Hepatocyte (in vitro differentiated cells): ENCODE results near the gene PLD5. TPM values are rescaled to one million over a fixed set of nuclear protein-coding genes. Genes with fewer than 3 reads are reported as not detected.

ENCODE experiments used
- DNase-seq: peaks from one replicate; pipeline ENCODE4 v3.0.0-alpha.2; 2016; ENCODE audit warnings: low spot score
- H2AFZ ChIP-seq: fragments of 200-600 bp; sonication (generic); 2 replicates; pipeline ENCODE4 v1.6.0; 2016; ENCODE audit warnings: antibody characterized with exemption, mild to moderate bottlenecking
- H3K27ac ChIP-seq: fragments of 200-600 bp; sonication (generic); 2 replicates; pipeline ENCODE4 v1.5.1; 2016; ENCODE audit warnings: mild to moderate bottlenecking
- H3K27me3 ChIP-seq: fragments of 200-600 bp; sonication (generic); 2 replicates; pipeline ENCODE4 v1.6.1; 2016
- H3K36me3 ChIP-seq: fragments of 200-600 bp; sonication (generic); replicated peaks from 2 replicates; pipeline ENCODE4 v1.5.1; 2016; ENCODE audit warnings: low read depth; ENCODE audit not compliant: insufficient read depth
- H3K4me1 ChIP-seq: fragments of 200-600 bp; sonication (generic); 2 replicates; pipeline ENCODE4 v1.5.1; 2016; ENCODE audit warnings: mild to moderate bottlenecking, moderate library complexity; ENCODE audit not compliant: insufficient read depth
- H3K4me2 ChIP-seq: fragments of 200-600 bp; sonication (generic); 2 replicates; pipeline ENCODE4 v1.6.0; 2016
- H3K4me3 ChIP-seq: fragments of 200-600 bp; sonication (generic); 2 replicates; pipeline ENCODE4 v1.5.1; 2016; ENCODE audit warnings: mild to moderate bottlenecking
- H3K79me2 ChIP-seq: fragments of 200-600 bp; sonication (generic); 2 replicates; pipeline ENCODE4 v1.6.0; 2017; ENCODE audit warnings: mild to moderate bottlenecking
- H3K9me2 ChIP-seq: fragments of 200-600 bp; sonication (generic); replicated peaks from 2 replicates; pipeline ENCODE4 v1.6.0; 2017; ENCODE audit warnings: mild to moderate bottlenecking; ENCODE audit not compliant: insufficient read depth
- H3K9me3 ChIP-seq: fragments of 200-600 bp; sonication (generic); 2 replicates; pipeline ENCODE4 v1.5.1; 2016; ENCODE audit warnings: low read depth, mild to moderate bottlenecking
- H4K20me1 ChIP-seq: fragments of 200-600 bp; sonication (generic); 2 replicates; pipeline ENCODE4 v1.6.0; 2016; ENCODE audit warnings: mild to moderate bottlenecking; ENCODE audit not compliant: insufficient read depth, poor library complexity, severe bottlenecking
- CTCF ChIP-seq: fragments of 200-600 bp; sonication (generic); IDR thresholded peaks from 2 replicates; pipeline ENCODE4 v1.5.1; 2016; ENCODE audit warnings: antibody characterized with exemption, mild to moderate bottlenecking; ENCODE audit not compliant: poor library complexity
- EZH2 ChIP-seq: fragments of 200-600 bp; sonication (generic); IDR thresholded peaks from 2 replicates; pipeline ENCODE4 v1.6.1; 2016; ENCODE audit warnings: antibody characterized with exemption, mild to moderate bottlenecking, borderline replicate concordance
- EZH2phosphoT487 ChIP-seq: fragments of 200-600 bp; sonication (generic); IDR thresholded peaks from one replicate; pipeline ENCODE4 v1.6.1; 2018; ENCODE audit warnings: antibody characterized with exemption, mild to moderate bottlenecking, low read depth, moderate library complexity; ENCODE audit not compliant: unreplicated experiment, severe bottlenecking
- WGBS: methylation state at CpG from one replicate; pipeline ENCODE4 v1.1.6; 2016; ENCODE audit warnings: low lambda C conversion rate; ENCODE audit errors: missing lambda C conversion rate; 5-methylcytosine and 5-hydroxymethylcytosine counted together
- polyA plus RNA-seq: library from polyadenylated mRNA; unstranded; fragments of >200 nt; fragmentation: Nextera tagmentation; extraction: Ambion mirVana; gene quantifications from 2 replicates; pipeline ENCODE4 v1.2.1, GENCODE V29; 2016
- total RNA-seq: library from RNA; depleted of rRNA; stranded (reverse); fragments of >200 nt; gene quantifications from 2 replicates; pipeline ENCODE4 v1.2.3, GENCODE V29; 2014

The PLD5 gene
- total and polyA plus RNA-seq, 2 experiments from 2014 or later: 0.33 to 0.58 TPM

GRCh38 chr1:242093116-242093515, 431.4 kb downstream of the PLD5 start:
- no peak for TF ChIP-seq EZH2phosphoT487
- TF ChIP-seq CTCF: no peak
- TF ChIP-seq EZH2: no peak
- H3K9me3 ChIP-seq: no peaks in the 10 kb centered on the region

DNA sequence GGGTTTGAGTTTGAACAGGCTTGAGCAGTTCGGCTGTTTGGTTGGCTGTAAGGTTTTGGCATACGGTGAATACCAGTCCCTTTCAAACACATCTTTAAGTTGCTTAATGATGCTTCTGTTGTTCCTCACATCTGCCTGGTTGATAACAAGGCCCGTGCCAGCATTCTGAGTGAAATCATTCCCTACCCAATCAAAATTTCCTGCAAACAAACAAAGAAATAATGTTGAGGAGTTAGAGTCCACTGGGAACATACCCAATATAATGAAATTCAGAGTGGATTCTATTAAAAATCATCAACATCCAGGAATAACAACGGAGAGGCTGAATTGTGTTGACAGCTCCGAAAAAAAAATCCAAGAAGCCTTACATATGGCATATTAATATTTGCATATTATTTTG, 434.6 kb downstream of the PLD5 start:
- H3K9me2 ChIP-seq: no peaks in the 10 kb centered on the region
- no peaks in the 10 kb centered on the region for H3K27me3 ChIP-seq
- no peaks in the 10 kb centered on the region for H3K4me1 ChIP-seq
- no peaks in the 10 kb centered on the region for H3K79me2 ChIP-seq
- no peak for DNase-seq
- no peaks in the 10 kb centered on the region for H3K36me3 ChIP-seq
- H3K4me2 ChIP-seq: no peak overlapping the region
- H3K4me3 ChIP-seq: no peak overlapping the region
- no peaks in the 10 kb centered on the region for H3K9me3 ChIP-seq
- H2AFZ ChIP-seq: no peak overlapping the region
- no peak overlapping the region for H3K27ac ChIP-seq
- no peaks in the 10 kb centered on the region for H4K20me1 ChIP-seq
- TF ChIP-seq EZH2phosphoT487 (no peak), CTCF (no peak), EZH2 (no peak)
- 66% methylated on average over 5 of the region's 5 CpGs for WGBS

More at GRCh38 chr1:242093116-242093515, 431.4 kb downstream of the PLD5 start:
- H2AFZ ChIP-seq: no peak overlapping the region
- no peaks in the 10 kb centered on the region for H3K9me2 ChIP-seq
- H3K4me1 ChIP-seq: no peaks in the 10 kb centered on the region
- no peak for DNase-seq
- H3K27me3 ChIP-seq: no peaks in the 10 kb centered on the region
- H3K4me2 ChIP-seq: no peak overlapping the region
- no peak overlapping the region for H3K27ac ChIP-seq
- WGBS: 77% methylated on average over 11 of the region's 11 CpGs
- H3K79me2 ChIP-seq: no peaks in the 10 kb centered on the region
- no peaks in the 10 kb centered on the region for H3K36me3 ChIP-seq
- no peaks in the 10 kb centered on the region for H4K20me1 ChIP-seq
- H3K4me3 ChIP-seq: no peak overlapping the region

DNA sequence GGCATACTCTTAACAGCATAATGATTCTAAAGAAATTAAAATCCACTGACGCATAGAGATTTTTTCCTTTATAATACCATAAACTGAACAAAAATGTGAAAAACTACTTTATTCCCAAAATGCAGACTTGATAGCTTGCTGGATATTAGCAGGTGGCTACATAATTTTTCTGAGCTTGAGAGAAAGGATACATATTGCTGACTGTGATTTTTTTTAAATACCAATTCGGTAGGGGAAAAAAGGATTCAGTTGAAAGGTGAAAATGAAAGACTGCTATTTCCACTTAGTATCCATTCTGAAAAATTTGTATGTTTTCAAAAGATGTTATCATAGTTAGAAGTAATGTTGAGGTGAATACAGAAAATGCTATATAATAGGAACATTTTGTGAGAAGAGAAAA, 435.6 kb downstream of the PLD5 start:
- DNase-seq: no peak
- WGBS: 94% methylated on average over 2 of the region's 2 CpGs
- no peaks in the 10 kb centered on the region for H3K79me2 ChIP-seq

More for the DNA sequence above, 435.6 kb downstream of the PLD5 start:
- Histone ChIP-seq H3K27ac (no peak overlapping the region), H3K4me2 (no peak overlapping the region), H3K4me1 (no peaks in the 10 kb centered on the region), H3K27me3 (no peaks in the 10 kb centered on the region), H3K4me3 (no peak overlapping the region), H2AFZ (no peak overlapping the region), H3K36me3 (no peaks in the 10 kb centered on the region), H3K9me3 (no peaks in the 10 kb centered on the region), H3K9me2 (no peaks in the 10 kb centered on the region), H4K20me1 (no peaks in the 10 kb centered on the region)
- TF ChIP-seq EZH2phosphoT487 (no peak), CTCF (no peak), EZH2 (no peak)
